Activated CD4-positive, alpha-beta T cell treated with anti-CD3 and anti-CD28 coated beads for 36 hours (primary cell): ENCODE results near the gene ASAP3. TPM values are rescaled to one million over a fixed set of nuclear protein-coding genes. Genes with fewer than 3 reads are reported as not detected.

Experiments used
- ATAC-seq: fragments of 200-7000 bp; cut with Tn5 transposase; one replicate; pipeline ENCODE4 v1.10.0; 2021; ENCODE audit warnings: mild to moderate bottlenecking, moderate library complexity
- CTCF ChIA-PET: fragments of 350-600 bp; sonication (Branson Sonifier 250); formaldehyde crosslinking; loops from one replicate; lab custom pipeline; 2021; ENCODE audit warnings: antibody characterized with exemption; lab: Charles Lee
- POLR2A ChIA-PET: fragments of 350-600 bp; sonication (Branson Sonifier 250); formaldehyde crosslinking; loops from one replicate; lab custom pipeline; 2021; ENCODE audit warnings: antibody characterized with exemption, inconsistent platforms; lab: Charles Lee
- DNase-seq: peaks from one replicate; pipeline ENCODE4 v3.0.0-alpha.2; 2020
- H3K27ac Mint-ChIP-seq: one replicate; pipeline ENCODE4 v1.8.0; 2021; ENCODE audit warnings: mixed read lengths
- H3K27me3 Mint-ChIP-seq: one replicate; pipeline ENCODE4 v1.8.0; 2021; ENCODE audit warnings: mixed read lengths
- H3K36me3 Mint-ChIP-seq: one replicate; pipeline ENCODE4 v1.8.0; 2021; ENCODE audit warnings: low read depth, mixed read lengths
- H3K4me1 Mint-ChIP-seq: one replicate; pipeline ENCODE4 v1.8.0; 2021; ENCODE audit warnings: mixed read lengths
- H3K4me3 Mint-ChIP-seq: one replicate; pipeline ENCODE4 v1.8.0; 2021; ENCODE audit warnings: mild to moderate bottlenecking, moderate library complexity, mixed read lengths
- H3K9me3 Mint-ChIP-seq: one replicate; pipeline ENCODE4 v1.8.0; 2021; ENCODE audit warnings: low read depth, mixed read lengths
- intact Hi-C, 2 experiments: fragments of 100-400 bp; cut with DNase I in 1 of 2; cut with micrococcal nuclease in 1 of 2; formaldehyde crosslinking; loops; one replicate each; pipeline versions ENCODE4 v1.14.2 to v1.15.1; 2022 to 2024; cut with DNase I, micrococcal nuclease
- total RNA-seq, 2 experiments: library from RNA; stranded (reverse); gene quantifications; one replicate each; pipeline ENCODE4 v1.2.3, GENCODE V29; 2021

ASAP3 gene
- total RNA-seq, 2 experiments from 2014 or later = 0.37 to 0.57 TPM

GRCh38 chr1:23446661-23447310, 37.2 kb downstream of the ASAP3 start:
- intact Hi-C loops = no loop called here
- no peak for ATAC-seq
- ChIA-PET POLR2A (no interaction called here), CTCF (interaction anchor here (0.6 to 1.0 kb wide), 3 partner anchors 51 to 169 kb away, joined by 3 to 4 read pairs (median 4); no protein-coding TSS in a partner anchor)
- H3K4me1 Mint-ChIP-seq = peaks cover 4% of the 10 kb centered on the region
- no peaks in the 10 kb centered on the region for H3K9me3 Mint-ChIP-seq
- no peak for DNase-seq
- no peak overlapping the region for H3K27ac Mint-ChIP-seq
- H3K36me3 Mint-ChIP-seq = no peaks in the 10 kb centered on the region
- H3K27me3 Mint-ChIP-seq = no peaks in the 10 kb centered on the region
- H3K4me3 Mint-ChIP-seq = no peak overlapping the region

DNA sequence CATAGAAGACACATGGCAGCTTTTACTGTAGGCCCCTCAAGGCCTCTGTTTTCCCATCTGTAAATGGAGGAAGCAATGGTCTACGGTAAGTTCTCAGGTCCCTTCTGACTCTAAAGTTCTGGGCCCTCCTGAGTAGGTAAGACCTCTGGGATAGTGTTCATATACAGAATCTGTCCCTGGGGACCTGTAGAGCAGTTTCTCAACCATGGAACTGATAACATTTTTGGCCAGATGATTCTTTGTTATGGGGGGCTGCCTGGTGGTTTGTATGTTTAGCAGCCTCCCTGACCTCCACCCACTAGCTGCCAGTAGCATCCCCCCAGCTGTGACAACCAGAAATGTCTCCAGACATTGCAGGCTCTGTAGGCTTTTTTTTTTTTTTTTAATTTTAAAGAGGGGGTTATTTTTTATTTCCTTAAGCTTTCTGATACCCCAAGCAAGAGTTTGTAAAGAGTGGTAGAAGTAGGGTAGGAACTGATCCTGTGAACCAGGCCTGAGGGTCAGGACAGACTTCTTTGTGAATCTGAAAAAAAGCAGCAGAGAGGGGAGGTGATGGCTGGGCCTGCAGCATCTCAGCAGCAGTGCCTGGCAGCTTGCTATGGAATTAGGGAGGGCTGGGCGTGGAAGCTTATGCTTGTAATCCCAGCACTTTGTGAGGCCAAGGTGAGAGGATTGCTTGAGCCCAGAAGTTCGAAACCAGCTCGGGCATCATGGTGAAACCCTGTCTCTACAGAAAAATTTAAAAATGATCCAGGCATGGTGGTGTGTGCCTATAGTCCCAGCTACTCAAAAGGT, 39.2 kb downstream of the ASAP3 start:
- H3K36me3 Mint-ChIP-seq = no peaks in the 10 kb centered on the region
- H3K4me1 Mint-ChIP-seq = no peaks in the 10 kb centered on the region
- H3K4me3 Mint-ChIP-seq = no peak overlapping the region
- H3K27ac Mint-ChIP-seq = no peak overlapping the region
- no peaks in the 10 kb centered on the region for H3K9me3 Mint-ChIP-seq
- ChIA-PET CTCF (interaction anchor here (0.6 to 1.4 kb wide), 3 partner anchors 15 to 30 kb away, joined by 3 to 5 read pairs (median 3); no protein-coding TSS in a partner anchor), POLR2A (no interaction called here)
- ATAC-seq = no peak
- no peaks in the 10 kb centered on the region for H3K27me3 Mint-ChIP-seq
- intact Hi-C loops = no loop called here
- no peak for DNase-seq

DNA sequence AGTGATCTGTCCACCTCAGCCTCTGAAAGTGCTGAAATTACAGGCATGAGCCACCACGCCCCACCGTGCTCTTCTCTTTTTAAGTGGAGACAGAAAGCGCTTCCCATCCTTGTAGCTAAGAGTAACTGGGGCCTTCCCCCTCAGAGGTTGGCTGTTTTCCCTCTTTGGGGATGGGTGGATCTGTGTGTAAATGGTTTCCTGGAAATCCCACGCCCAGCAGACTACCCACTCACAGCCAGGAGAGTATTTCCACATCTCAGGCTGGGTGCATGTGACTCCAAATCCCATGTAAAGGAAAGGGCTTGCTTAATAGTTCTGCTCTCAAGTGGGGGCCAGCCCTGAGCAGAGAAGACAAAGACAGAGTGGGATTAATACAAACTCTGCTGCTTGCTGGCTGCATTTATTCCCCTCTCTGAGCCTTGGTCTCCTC, 39.9 kb downstream of the ASAP3 start:
- Mint-ChIP-seq H3K4me3 (no peak overlapping the region), H3K9me3 (no peaks in the 10 kb centered on the region), H3K27ac (no peak overlapping the region), H3K27me3 (no peaks in the 10 kb centered on the region), H3K36me3 (no peaks in the 10 kb centered on the region), H3K4me1 (no peaks in the 10 kb centered on the region)
- intact Hi-C loops = no loop called here
- DNase-seq (no peak), ATAC-seq (no peak)
- ChIA-PET CTCF (interaction anchor here (0.9 kb wide), 1 partner anchor 14 kb away, joined by 3 read pairs; no protein-coding TSS in a partner anchor), POLR2A (no interaction called here)

DNA sequence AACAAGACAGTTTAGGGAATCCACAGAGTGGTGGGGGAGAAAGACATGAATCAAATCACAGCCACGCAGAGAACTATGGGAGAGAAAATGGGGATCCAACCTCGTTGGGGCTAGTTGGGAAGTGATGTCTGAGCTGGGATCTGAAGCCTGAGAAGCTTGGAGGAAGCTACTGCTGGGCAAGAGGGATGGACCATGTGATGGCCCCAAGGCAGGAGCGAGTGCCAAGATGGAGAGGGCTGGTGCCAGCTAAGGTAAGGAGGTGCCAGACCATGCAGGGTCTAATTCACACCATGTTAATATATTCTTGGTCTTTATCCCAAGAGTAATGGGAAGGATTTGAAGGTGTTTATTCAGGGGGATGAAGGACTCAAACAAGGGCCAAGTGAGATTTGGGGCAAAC, 41.2 kb downstream of the ASAP3 start:
- no peak for DNase-seq
- H3K9me3 Mint-ChIP-seq = no peaks in the 10 kb centered on the region
- intact Hi-C loops = no loop called here
- H3K4me1 Mint-ChIP-seq = no peaks in the 10 kb centered on the region
- no peak overlapping the region for H3K4me3 Mint-ChIP-seq
- ATAC-seq = no peak
- no peaks in the 10 kb centered on the region for H3K27me3 Mint-ChIP-seq
- CTCF ChIA-PET = interaction anchor here (0.7 kb wide), 1 partner anchor 227 kb away, joined by 3 read pairs; no protein-coding TSS in a partner anchor
- no peak overlapping the region for H3K27ac Mint-ChIP-seq
- no peaks in the 10 kb centered on the region for H3K36me3 Mint-ChIP-seq
- POLR2A ChIA-PET = no interaction called here

DNA sequence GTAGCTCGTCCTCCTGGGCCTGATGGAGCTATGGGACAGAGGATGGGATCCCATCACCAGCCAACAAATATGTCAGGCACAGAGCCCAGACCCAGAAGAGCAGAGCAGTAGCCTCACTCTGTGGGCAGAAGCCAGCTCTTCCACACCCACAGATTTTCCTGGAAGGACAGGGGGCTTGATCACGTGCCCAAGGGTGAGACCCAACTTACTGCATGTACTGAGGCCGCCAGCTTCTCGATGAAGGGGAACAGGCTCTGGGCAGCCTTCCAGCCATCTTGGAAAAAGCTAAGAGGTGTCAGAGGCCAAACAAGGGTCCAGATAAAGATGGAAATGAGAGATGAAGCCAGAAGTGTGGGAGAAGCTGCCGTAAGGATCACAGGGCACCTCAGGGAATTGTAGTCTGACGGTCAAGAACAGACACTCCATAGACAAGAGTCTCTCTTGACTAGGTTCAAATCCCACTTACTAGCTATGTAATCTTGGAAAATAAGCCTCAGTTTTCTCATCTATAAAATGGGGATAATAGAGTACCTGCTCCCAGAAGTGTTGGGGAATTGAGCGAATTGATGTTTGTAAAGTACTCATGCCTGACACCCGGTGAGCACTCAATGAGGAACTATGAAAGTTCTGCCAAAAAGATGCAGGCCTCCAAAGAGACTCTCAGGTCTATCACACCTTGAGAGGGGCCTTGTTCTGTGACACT, 42.4 kb downstream of the ASAP3 start:
- Mint-ChIP-seq H3K9me3 (no peaks in the 10 kb centered on the region), H3K27me3 (no peaks in the 10 kb centered on the region), H3K4me1 (no peaks in the 10 kb centered on the region), H3K4me3 (no peak overlapping the region), H3K36me3 (no peaks in the 10 kb centered on the region), H3K27ac (no peak overlapping the region)
- POLR2A ChIA-PET = interaction anchor here (0.6 kb wide), 1 partner anchor 666 kb away, joined by 3 read pairs; no protein-coding TSS in a partner anchor
- no peak for DNase-seq
- CTCF ChIA-PET = interaction anchor here (0.6 to 1.2 kb wide), 5 partner anchors 19 to 214 kb away, joined by 3 to 4 read pairs (median 3); no protein-coding TSS in a partner anchor
- intact Hi-C loops = no loop called here
- ATAC-seq = no peak

- Mint-ChIP-seq H3K36me3 (no peaks in the 10 kb centered on the region), H3K4me3 (no peak overlapping the region), H3K27me3 (no peaks in the 10 kb centered on the region), H3K9me3 (no peaks in the 10 kb centered on the region), H3K4me1 (no peaks in the 10 kb centered on the region), H3K27ac (no peak overlapping the region)
- ChIA-PET POLR2A (no interaction called here), CTCF (no interaction called here)
- ATAC-seq (no peak), DNase-seq (no peak)
- intact Hi-C loops = no loop called here
These were observed 45.4 kb downstream of the ASAP3 start for GRCh38 chr1:23438545-23438944.

DNA sequence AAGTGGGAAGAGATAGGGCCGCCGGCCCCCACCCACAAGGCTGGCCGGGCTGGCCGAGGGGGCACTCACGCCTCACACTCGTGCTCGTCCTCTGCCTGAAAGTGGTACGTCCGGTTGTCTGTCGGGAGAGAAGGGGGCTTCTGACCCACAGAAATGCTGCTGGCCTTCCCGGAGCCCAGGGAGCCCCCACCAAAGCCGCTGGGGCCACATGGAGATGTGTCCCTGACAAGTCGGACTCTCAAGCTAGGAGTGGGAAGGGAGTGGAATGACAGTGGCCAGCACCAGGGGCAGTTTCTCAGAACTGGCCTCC, 46.7 kb downstream of the ASAP3 start:
- ATAC-seq (no peak), DNase-seq (no peak)
- no peaks in the 10 kb centered on the region for H3K9me3 Mint-ChIP-seq
- intact Hi-C loops = no loop called here
- H3K4me1 Mint-ChIP-seq = no peaks in the 10 kb centered on the region
- no peak overlapping the region for H3K27ac Mint-ChIP-seq
- H3K36me3 Mint-ChIP-seq = no peaks in the 10 kb centered on the region
- no peaks in the 10 kb centered on the region for H3K27me3 Mint-ChIP-seq
- no peak overlapping the region for H3K4me3 Mint-ChIP-seq
- POLR2A ChIA-PET = no interaction called here
- CTCF ChIA-PET = no interaction called here

DNA sequence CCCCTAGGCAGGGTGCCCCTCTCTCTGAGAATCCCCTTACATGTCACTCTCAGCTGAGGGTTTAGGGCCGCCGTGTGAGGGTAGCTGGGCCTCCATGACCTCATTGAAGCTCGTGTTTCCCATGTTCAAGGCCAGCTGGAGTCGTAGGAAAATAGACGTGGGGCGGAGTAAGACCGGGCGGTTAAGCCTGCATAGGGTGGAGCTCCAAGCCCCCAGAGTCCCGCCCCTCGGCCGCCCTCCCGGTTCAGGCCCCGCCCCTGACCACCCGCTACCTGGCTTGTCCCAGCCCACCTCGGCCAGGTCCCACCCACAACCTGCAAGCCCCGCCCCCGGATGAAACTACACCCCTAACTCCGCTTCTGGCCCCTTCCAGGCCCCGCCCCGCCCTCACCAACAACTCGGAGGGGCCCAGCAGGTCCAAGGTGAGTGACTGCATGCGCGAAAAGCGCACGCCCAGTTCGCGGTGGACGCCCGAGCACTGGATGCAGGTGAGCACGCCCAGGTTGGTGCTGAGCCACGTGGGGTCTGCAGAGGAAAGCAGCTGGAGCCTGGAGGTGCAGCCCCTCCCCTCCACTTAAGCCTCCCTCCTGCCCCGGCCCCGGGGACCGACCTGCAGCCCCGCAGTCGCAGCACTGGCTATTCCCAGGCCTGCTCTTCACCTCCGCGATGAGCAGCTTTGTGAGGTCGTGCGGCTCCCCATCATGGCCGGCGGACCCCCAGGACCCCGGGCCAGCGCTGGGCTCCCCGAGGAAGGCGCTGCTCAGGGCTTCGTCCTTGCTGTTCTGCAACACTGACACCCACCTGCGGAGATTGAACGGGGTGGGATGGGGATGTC, 47.2 kb downstream of the ASAP3 start:
- DNase-seq (peak; percentile 59), ATAC-seq (peak; percentile 51)
- H3K9me3 Mint-ChIP-seq = no peaks in the 10 kb centered on the region
- POLR2A ChIA-PET = no interaction called here
- CTCF ChIA-PET = no interaction called here
- no peak overlapping the region for H3K27ac Mint-ChIP-seq
- no peaks in the 10 kb centered on the region for H3K27me3 Mint-ChIP-seq
- no peaks in the 10 kb centered on the region for H3K4me1 Mint-ChIP-seq
- intact Hi-C loops = no loop called here
- H3K4me3 Mint-ChIP-seq = no peak overlapping the region
- H3K36me3 Mint-ChIP-seq = no peaks in the 10 kb centered on the region

DNA sequence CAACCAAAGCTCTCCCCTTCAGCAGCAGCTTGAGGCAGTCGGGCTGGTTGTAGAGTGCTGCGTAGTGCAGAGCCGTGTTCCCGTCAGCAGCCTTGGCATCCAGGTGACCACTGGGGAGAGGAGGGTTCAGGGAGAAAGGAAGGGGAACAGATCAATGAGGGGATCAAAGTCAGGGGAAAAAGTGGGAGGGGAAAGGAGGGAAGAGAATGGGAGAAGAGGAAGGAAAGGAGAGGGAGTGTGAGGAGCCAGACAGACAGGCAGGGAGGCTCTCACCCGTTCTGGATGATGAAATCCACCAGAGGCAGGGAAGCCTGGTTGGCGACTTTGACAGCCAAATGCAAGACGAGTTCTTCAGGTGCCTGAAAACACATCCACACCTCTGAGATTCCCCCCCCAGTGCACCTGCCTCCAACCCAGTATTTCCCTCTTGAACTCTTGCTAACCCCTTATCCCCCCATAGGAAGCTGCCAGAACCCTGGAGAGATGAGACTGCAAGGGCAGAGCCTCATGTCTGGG, 49.7 kb downstream of the ASAP3 start:
- Mint-ChIP-seq H3K9me3 (no peaks in the 10 kb centered on the region), H3K4me3 (no peak overlapping the region), H3K36me3 (no peaks in the 10 kb centered on the region), H3K4me1 (no peaks in the 10 kb centered on the region), H3K27ac (no peak overlapping the region), H3K27me3 (no peaks in the 10 kb centered on the region)
- ATAC-seq (no peak), DNase-seq (no peak)
- POLR2A ChIA-PET = interaction anchor here (0.6 kb wide), 1 partner anchor 40 kb away, joined by 3 read pairs; no protein-coding TSS in a partner anchor
- intact Hi-C loops = no loop called here
- CTCF ChIA-PET = interaction anchor here (0.5 kb wide), 1 partner anchor 17 kb away, joined by 3 read pairs; no protein-coding TSS in a partner anchor

- POLR2A ChIA-PET = no interaction called here
- Mint-ChIP-seq H3K4me1 (no peaks in the 10 kb centered on the region), H3K27ac (no peak overlapping the region), H3K4me3 (no peak overlapping the region), H3K27me3 (no peaks in the 10 kb centered on the region), H3K36me3 (no peaks in the 10 kb centered on the region), H3K9me3 (no peaks in the 10 kb centered on the region)
- no peak for ATAC-seq
- intact Hi-C loops = no loop called here
- CTCF ChIA-PET = no interaction called here
- DNase-seq = no peak
These were observed 50.9 kb downstream of the ASAP3 start for GRCh38 chr1:23433122-23433521.
